Right atrium auricular region (tissue), 2 donors: ENCODE measurements around the gene EYA4. TPM values are rescaled to one million over a fixed set of nuclear protein-coding genes. Genes with fewer than 3 reads are reported as not detected.

ENCODE experiments used
- DNase-seq: peaks from one replicate; pipeline ENCODE4 v3.0.0-alpha.2; 2019; ENCODE audit warnings: low spot score
- H3K27ac ChIP-seq, 2 donors: fragments of 200-600 bp; sonication (generic); 1 replicate in 1 of 2; 2 replicates in 1 of 2; pipeline ENCODE4 v1.5.1; 2016 to 2019
- H3K27me3 ChIP-seq, 2 donors: fragments of 200-600 bp; sonication (generic); one replicate each; pipeline versions ENCODE4 v1.5.1 to v1.6.0; 2017 to 2019
- H3K36me3 ChIP-seq: fragments of 200-600 bp; sonication (generic); one replicate; pipeline ENCODE4 v1.5.1; 2016
- H3K4me1 ChIP-seq, 2 donors: fragments of 200-600 bp; sonication (generic); one replicate each; pipeline versions ENCODE4 v1.5.1 to v1.6.0; 2017 to 2019
- H3K4me3 ChIP-seq, 2 donors: fragments of 200-600 bp; sonication (generic); 1 replicate in 1 of 2; 2 replicates in 1 of 2; pipeline ENCODE4 v1.5.1; 2017 to 2019; ENCODE audit warnings: mild to moderate bottlenecking in 1 of 2, moderate library complexity in 1 of 2
- H3K9me3 ChIP-seq, 2 donors: fragments of 200-600 bp; sonication (generic); one replicate each; pipeline ENCODE4 v1.5.1; 2019
- CTCF ChIP-seq, 2 donors: fragments of 200-600 bp; sonication (generic); IDR thresholded peaks; one replicate each; pipeline ENCODE4 v1.5.1; 2019; ENCODE audit warnings: antibody characterized with exemption in 2 of 2
- total RNA-seq, 2 donors: library from RNA; depleted of rRNA; stranded (reverse); fragments of >200 nt; gene quantifications; one replicate each; pipeline ENCODE4 v1.1.0, GENCODE V29; 2016

Gene EYA4
- total RNA-seq, 2 donors from 2014 or later: 16.2 to 24.2 TPM

- Histone ChIP-seq H3K4me3 (no peak overlapping the region), H3K9me3 (no peaks in the 10 kb centered on the region), H3K36me3 (no peaks in the 10 kb centered on the region), H3K27ac (no peak overlapping the region), H3K27me3 (no peaks in the 10 kb centered on the region), H3K4me1 (no peaks in the 10 kb centered on the region)
- no peak for TF ChIP-seq CTCF (IDR thresholded peaks at IDR 0.05)
- no peak for DNase-seq
These were observed 237.5 kb downstream of the EYA4 start for GRCh38 chr6:133478673-133479072.

- H3K4me3 ChIP-seq: no peak overlapping the region
- no peaks in the 10 kb centered on the region for H3K27me3 ChIP-seq
- peaks cover 0 to 4% of the 10 kb centered on the region in 2 donors for H3K4me1 ChIP-seq
- no peak overlapping the region for H3K27ac ChIP-seq
- H3K9me3 ChIP-seq: no peaks in the 10 kb centered on the region
- no peak for TF ChIP-seq CTCF (IDR thresholded peaks at IDR 0.05)
- DNase-seq: no peak
- H3K36me3 ChIP-seq: no peaks in the 10 kb centered on the region
These were observed 246.0 kb downstream of the EYA4 start for GRCh38 chr6:133487174-133487573.

- Histone ChIP-seq H3K4me3 (no peak overlapping the region), H3K4me1 (no peaks in the 10 kb centered on the region), H3K27me3 (no peaks in the 10 kb centered on the region), H3K27ac (no peak overlapping the region), H3K36me3 (no peaks in the 10 kb centered on the region), H3K9me3 (peaks cover 0 to 4% of the 10 kb centered on the region in 2 donors)
- no peak for TF ChIP-seq CTCF (IDR thresholded peaks at IDR 0.05)
- DNase-seq: no peak
These were observed 254.2 kb downstream of the EYA4 start for GRCh38 chr6:133495205-133495903.

- no peak overlapping the region for H3K4me3 ChIP-seq
- H3K27ac ChIP-seq: no peak overlapping the region
- DNase-seq: no peak
- no peaks in the 10 kb centered on the region for H3K9me3 ChIP-seq
- H3K4me1 ChIP-seq: peaks cover 0 to 26% of the 10 kb centered on the region in 2 donors
- H3K27me3 ChIP-seq: no peaks in the 10 kb centered on the region
- no peaks in the 10 kb centered on the region for H3K36me3 ChIP-seq
- no peak for TF ChIP-seq CTCF (IDR thresholded peaks at IDR 0.05)
These were observed 258.5 kb downstream of the EYA4 start for GRCh38 chr6:133499662-133500061.

GRCh38 chr6:133501675-133502270 lies 260.6 kb downstream of the EYA4 start:
- Histone ChIP-seq H3K27me3 (no peaks in the 10 kb centered on the region), H3K4me3 (no peak overlapping the region), H3K9me3 (no peaks in the 10 kb centered on the region), H3K27ac (peak overlapping the region; percentile 30 to 76), H3K36me3 (no peaks in the 10 kb centered on the region), H3K4me1 (peaks cover 0 to 34% of the 10 kb centered on the region in 2 donors)
- DNase-seq: no peak
- TF ChIP-seq CTCF (IDR thresholded peaks at IDR 0.05): no peak
